NCI-H128 (cell line): ENCODE measurements around the gene LCE2A.

ENCODE experiments used
- DNase-seq: peaks from one replicate; lab custom pipeline; 2025; ENCODE audit not compliant: unreplicated experiment; lab: John Stamatoyannopoulos, UW

The LCE2A gene

DNA sequence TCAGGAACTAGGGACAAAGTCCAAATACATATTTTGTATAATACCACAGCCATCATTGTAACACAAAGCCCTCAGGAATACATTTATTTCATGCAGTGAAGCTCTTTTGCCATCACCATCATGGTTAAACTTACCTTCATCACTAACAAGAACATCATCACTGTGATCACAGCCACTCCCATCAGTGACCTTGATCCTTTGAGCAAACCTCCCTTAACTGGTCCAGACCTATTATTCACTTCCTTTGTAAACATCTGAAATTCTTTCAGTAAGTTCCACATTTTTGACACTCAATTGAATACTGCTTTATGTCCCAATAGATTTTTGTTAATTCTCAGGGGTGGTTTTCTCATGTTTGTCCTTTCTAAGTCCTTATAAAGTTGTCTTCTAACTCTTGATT lies 43.5 kb downstream of the LCE2A start:
- no peak for DNase-seq

DNA sequence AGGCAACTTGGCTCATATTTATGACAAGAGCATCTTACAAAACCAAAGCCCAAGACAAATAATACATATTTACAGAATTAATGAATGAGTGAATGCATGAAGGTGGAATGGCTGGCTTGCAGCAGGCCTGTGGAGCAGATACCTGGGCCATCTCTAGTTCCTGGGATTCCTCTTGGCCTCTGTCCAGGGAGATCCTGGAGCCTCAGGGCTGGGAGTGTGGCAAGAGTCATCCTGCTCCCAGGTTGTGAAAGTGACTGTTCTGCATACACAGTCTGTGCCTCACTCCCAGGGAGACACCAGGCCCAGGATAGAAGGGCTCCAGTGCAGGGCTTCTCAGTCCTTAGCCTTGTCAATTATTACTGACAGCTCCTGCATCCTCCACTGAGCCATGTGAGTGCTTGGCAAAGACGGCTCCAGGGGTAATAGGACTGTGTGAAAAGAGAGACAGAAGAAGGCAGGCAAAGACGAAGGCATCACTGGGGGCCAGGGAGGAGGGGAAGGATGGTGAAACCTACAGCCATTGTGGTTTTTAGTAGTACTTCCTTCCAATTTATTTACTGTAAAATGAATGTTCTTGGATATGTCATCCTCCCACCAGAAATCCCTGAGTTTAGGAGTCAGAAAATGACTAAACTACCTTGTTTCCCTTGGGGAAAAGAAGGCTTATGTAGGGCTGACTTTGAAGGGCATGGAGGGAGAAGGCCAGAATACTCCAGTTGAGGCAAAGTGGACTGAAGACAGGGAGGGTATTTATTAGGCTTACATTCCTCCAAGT lies 45.4 kb downstream of the LCE2A start:
- DNase-seq = no peak

DNA sequence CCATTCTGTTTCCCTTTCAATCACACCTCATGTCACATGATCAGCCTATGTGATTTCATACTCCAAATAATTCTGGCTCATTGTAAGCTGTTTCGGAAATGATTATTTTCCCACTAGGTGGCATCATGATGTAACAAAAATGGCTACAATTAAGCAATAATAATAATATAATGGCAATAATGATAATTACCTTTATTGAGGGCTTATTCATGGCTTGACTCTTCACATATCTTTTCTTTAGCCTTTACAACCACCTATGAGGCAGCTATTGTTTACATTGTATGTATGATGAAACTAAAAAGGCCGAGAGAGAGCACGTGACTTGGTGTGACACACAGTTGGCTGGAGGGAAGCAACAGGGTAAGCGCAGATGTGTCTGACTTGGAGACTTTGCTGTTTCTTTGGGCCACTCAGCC lies 47.2 kb downstream of the LCE2A start:
- no peak for DNase-seq

DNA sequence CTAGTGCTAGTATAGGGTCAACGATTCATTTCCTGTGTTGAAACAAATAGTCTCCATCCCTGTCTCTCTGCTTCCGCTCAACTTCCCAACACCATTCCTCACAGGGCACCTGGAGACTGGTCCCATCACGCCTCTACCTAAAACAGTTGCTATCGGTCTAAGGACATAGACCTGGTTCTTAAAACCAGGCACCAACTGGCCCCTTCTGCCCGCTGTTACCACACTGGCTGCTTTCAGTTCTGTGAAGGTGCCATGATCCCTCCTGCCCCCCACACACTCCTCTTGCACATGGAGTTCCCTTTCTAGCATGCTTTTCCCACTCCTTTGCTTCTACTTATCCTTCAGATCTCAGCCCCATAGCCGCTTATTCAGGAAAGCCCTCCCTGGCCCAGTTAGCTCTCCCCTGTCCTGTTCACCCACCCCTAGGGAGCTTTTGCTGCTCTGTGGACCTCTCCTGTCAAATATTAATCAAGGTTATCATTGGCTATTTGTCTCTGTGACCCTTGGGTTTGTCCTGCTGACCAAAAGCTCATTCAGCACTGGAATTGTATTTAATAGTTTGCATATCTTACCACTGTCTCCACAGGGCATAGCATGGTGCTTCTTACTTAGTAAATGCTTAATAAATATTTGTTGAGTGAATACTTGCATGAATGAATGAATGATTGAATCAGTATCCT lies 47.8 kb downstream of the LCE2A start:
- DNase-seq = no peak

DNA sequence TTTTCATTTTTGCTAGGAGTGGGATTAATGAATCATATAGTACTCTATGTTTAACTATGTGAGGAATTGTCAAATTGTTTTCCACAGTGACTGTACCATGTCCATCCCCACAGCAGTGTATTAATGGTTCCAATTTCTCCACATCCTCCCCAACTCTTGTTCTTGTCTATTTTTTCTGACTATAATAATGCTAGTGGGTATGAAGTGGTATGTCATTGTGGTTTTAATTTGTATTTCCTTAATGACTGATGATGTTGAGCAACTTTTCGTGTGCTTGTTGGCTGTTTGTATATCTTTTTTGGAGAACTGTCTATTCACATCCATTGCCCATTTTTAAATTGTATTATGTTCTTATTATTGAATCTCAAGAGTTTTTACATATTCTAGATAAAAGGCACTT lies 49.7 kb downstream of the LCE2A start:
- DNase-seq = no peak
